ENCODE measurements around the gene CEP126.

The CEP126 gene

GRCh38 chr11:101914738-101915426 lies at the start of gene CEP126:
TSS of gene CEP126 (plus strand) at chr11:101915010. CDS start at chr11:101915285, 275 bp downstream.
- peak; percentile 95 for DNase-seq

- no peak for DNase-seq
Observed at GRCh38 chr11:101866619-101867491, 48.0 kb upstream of the CEP126 start.

GRCh38 chr11:101867951-101868350 lies 46.9 kb upstream of the CEP126 start:
- no peak for DNase-seq

- DNase-seq, result no peak
Observed at GRCh38 chr11:101870510-101870909, 44.3 kb upstream of the CEP126 start.

GRCh38 chr11:101872171-101872882 lies 42.5 kb upstream of the CEP126 start:
- no peak for DNase-seq

- no peak for DNase-seq
Observed at GRCh38 chr11:101880222-101880621, 34.6 kb upstream of the CEP126 start.

GRCh38 chr11:101881586-101881985 lies 33.2 kb upstream of the CEP126 start:
- no peak for DNase-seq

GRCh38 chr11:101885631-101886030 lies 29.2 kb upstream of the CEP126 start:
- no peak for DNase-seq

GRCh38 chr11:101889767-101890166 lies 25.0 kb upstream of the CEP126 start:
- DNase-seq, result no peak

- DNase-seq, result no peak
Observed at GRCh38 chr11:101894505-101894904, 20.3 kb upstream of the CEP126 start.

- no peak for DNase-seq
Observed at GRCh38 chr11:101907815-101908214, 7.0 kb upstream of the CEP126 start.

GRCh38 chr11:101909087-101909486 lies 5.7 kb upstream of the CEP126 start:
- DNase-seq, result no peak

- no peak for DNase-seq
Observed at GRCh38 chr11:101912823-101913284, 2.0 kb upstream of the CEP126 start.

- DNase-seq, result no peak
Observed at GRCh38 chr11:101913656-101914055, 1.2 kb upstream of the CEP126 start.

GRCh38 chr11:101914341-101914737 lies 471 bp upstream of the CEP126 start:
- DNase-seq, result no peak

- DNase-seq, result no peak
Observed at GRCh38 chr11:101915791-101916291, 1.0 kb downstream of the CEP126 start.

GRCh38 chr11:101916422-101916821 lies 1.6 kb downstream of the CEP126 start, which contains the start of gene ANGPTL5:
TSS of gene ANGPTL5 (minus strand) at chr11:101916522. CDS start at chr11:101907909, 8,613 bp downstream.
- DNase-seq, result no peak

- no peak for DNase-seq
Observed at GRCh38 chr11:101917226-101917625, 2.4 kb downstream of the CEP126 start.

- DNase-seq, result no peak
Observed at GRCh38 chr11:101920992-101921391, 6.2 kb downstream of the CEP126 start.

GRCh38 chr11:101923554-101923953 lies 8.7 kb downstream of the CEP126 start:
- no peak for DNase-seq

GRCh38 chr11:101929294-101929915 lies 14.6 kb downstream of the CEP126 start:
- DNase-seq, result no peak

GRCh38 chr11:101931692-101932091 lies 16.9 kb downstream of the CEP126 start:
- DNase-seq, result no peak
